ENCODE results near the gene KCNJ14. TPM values are rescaled to one million over a fixed set of nuclear protein-coding genes. Genes with fewer than 3 reads are reported as not detected.
"Not testable (repeated sequence)": the region's sequence is repeated elsewhere in the genome, so short reads cannot be mapped to it uniquely, and the experiment has no call there.

KCNJ14 gene
- total and polyA plus RNA-seq, 2 of the 8 experiments (the other 6 are each of a cell fraction or from before 2014, with no cell fraction given), result 0.45 to 0.89 TPM

DNA sequence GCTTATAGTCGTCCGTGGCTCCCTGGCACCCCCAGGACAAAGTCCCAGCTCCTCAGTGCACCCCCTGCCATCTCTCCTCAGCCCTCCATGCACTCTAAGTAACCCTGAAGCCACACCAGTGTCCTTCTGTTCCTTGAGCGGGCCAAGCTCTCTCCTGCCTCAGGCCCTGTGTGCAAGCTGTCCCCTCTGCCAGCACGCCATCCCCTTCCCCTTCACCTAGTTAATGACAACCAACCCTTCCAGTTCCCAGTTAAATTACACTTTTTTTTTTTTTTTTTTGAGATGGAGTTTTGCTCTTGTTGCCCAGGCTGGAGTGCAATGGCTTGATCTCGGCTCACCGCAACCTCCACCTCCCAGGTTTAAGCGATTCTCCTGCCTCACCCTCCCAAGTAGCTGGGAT is 33.1 kb downstream of the KCNJ14 start:
- not testable (repeated sequence) for H2AK5ac ChIP-seq (ENCODE audit: low read depth, low read length); H3K4me3 ChIP-seq (ENCODE audit: extremely low read depth in 1 of 4, insufficient read depth in 2 of 4, low read depth in 3 of 4, low read length in 4 of 4); H2BK12ac ChIP-seq (ENCODE audit: low read depth, low read length); H2BK5ac ChIP-seq (ENCODE audit: low read depth, low read length); H2BK120ac ChIP-seq (replicated peaks; ENCODE audit: low read depth, low read length); H2AFZ ChIP-seq (ENCODE audit: low read length); H3K9me3 ChIP-seq (ENCODE audit: insufficient read depth in 2 of 2, low read depth in 1 of 2, low read length in 1 of 2); DNase-seq (ENCODE audit: low read depth in 1 of 2, low spot score in 2 of 2); H4K20me1 ChIP-seq (replicated peaks in 1 of 2; ENCODE audit: control insufficient read depth in 1 of 2, insufficient read depth in 2 of 2, low read length in 2 of 2); H3K23ac ChIP-seq (ENCODE audit: insufficient read length); H3K4me2 ChIP-seq (ENCODE audit: insufficient read depth in 1 of 2, low read depth in 2 of 2, low read length in 2 of 2); H2BK20ac ChIP-seq (ENCODE audit: low read length); FAIRE-seq; H3K79me1 ChIP-seq (ENCODE audit: low read depth, low read length); H4K8ac ChIP-seq (ENCODE audit: extremely low read depth, insufficient read depth, low read length); H4K5ac ChIP-seq (ENCODE audit: insufficient read length, low read depth, low read length); H3K27me3 ChIP-seq (replicated peaks in 1 of 4; ENCODE audit: control insufficient read depth in 3 of 4, extremely low read depth in 1 of 4, insufficient read depth in 3 of 4, low read length in 3 of 4); H3K18ac ChIP-seq (ENCODE audit: extremely low read depth, low read length); H2BK15ac ChIP-seq (ENCODE audit: low read length); H3K9ac ChIP-seq (replicated peaks in 1 of 4; ENCODE audit: extremely low read depth in 1 of 4, low read depth in 3 of 4, low read length in 3 of 4); H4K91ac ChIP-seq (replicated peaks; ENCODE audit: insufficient read length, low read length); H3K56ac ChIP-seq (replicated peaks; ENCODE audit: insufficient read length, low read depth, low read length); H3K36me3 ChIP-seq (ENCODE audit: control insufficient read depth in 2 of 4, insufficient read depth in 4 of 4, low read length in 3 of 4); H3K4ac ChIP-seq (replicated peaks; ENCODE audit: insufficient read length, low read depth, low read length); H3K14ac ChIP-seq (ENCODE audit: insufficient read length); H3K27ac ChIP-seq (ENCODE audit: low read depth, low read length); H3K79me2 ChIP-seq (ENCODE audit: control insufficient read depth in 1 of 2, insufficient read depth in 2 of 2, low read length in 2 of 2); H3K23me2 ChIP-seq (ENCODE audit: low read depth, low read length)
- POLR2A ChIA-PET (ENCODE audit: partially characterized antibody), result interaction anchor here (0.7 to 14.8 kb wide), 6 partner anchors 13 to 112 kb away, joined by 3 to 176 read pairs (median 9); partner anchors contain the start of gene KDELR1
- WGBS, 2 experiments (ENCODE audit: extremely low coverage in 1 of 2, insufficient coverage in 1 of 2, insufficient read length in 1 of 2, insufficient replicate concordance in 2 of 2, low coverage in 1 of 2, low lambda C conversion rate in 2 of 2, missing lambda C conversion rate in 1 of 2), result 86% methylated on average over 7 of the region's 7 CpGs; no CpG with 5 or more reads in 1 of the 2 experiments
- peaks cover 0 to 17% (median 13%) of the 10 kb centered on the region in 4 experiments; a peak in 6 of 7 replicates for H3K4me1 ChIP-seq (replicated peaks in 1 of 4; ENCODE audit: control insufficient read depth in 3 of 4, insufficient read depth in 4 of 4, low read length in 3 of 4)
- CTCF ChIA-PET (ENCODE audit: partially characterized antibody), result interaction anchor here (0.6 to 5.5 kb wide), 17 partner anchors 13 to 175 kb away, joined by 3 to 105 read pairs (median 6); no protein-coding TSS in a partner anchor

All from H1 (cell line).